Kidney (tissue), 14 donors: ENCODE data around the gene L3MBTL4. TPM values are rescaled to one million over a fixed set of nuclear protein-coding genes. Genes with fewer than 3 reads are reported as not detected.

ENCODE experiments used
- DNase-seq, 5 donors: peaks; one replicate each; pipeline ENCODE4 v3.0.0-alpha.2; 2013 to 2020
- FAIRE-seq: peaks from 2 replicates; lab custom pipeline; 2012; peaks lifted over from hg19 to GRCh38; lab: Jason Lieb, UNC
- H3K27ac ChIP-seq, 2 donors: one replicate each; pipeline ENCODE4 v1.7.0; 2013; ENCODE audit warnings: low read depth in 2 of 2, low read length in 2 of 2, inconsistent platforms in 1 of 2
- H3K27me3 ChIP-seq: one replicate; pipeline ENCODE4 v1.7.1; 2013; ENCODE audit warnings: low read length, inconsistent platforms; ENCODE audit not compliant: control insufficient read depth, insufficient read depth
- H3K36me3 ChIP-seq, 3 donors: one replicate each; pipeline versions ENCODE4 v1.7.0 to v1.7.1; 2013; ENCODE audit warnings: low read length in 3 of 3, control low read depth in 1 of 3, inconsistent platforms in 1 of 3; ENCODE audit not compliant: insufficient read depth in 3 of 3, control insufficient read depth in 2 of 3
- H3K4me1 ChIP-seq, 3 donors: one replicate each; pipeline versions ENCODE4 v1.7.0 to v1.7.1; 2013; ENCODE audit warnings: low read length in 3 of 3, inconsistent platforms in 1 of 3, low read depth in 1 of 3; ENCODE audit not compliant: control insufficient read depth in 2 of 3, insufficient read depth in 2 of 3
- H3K4me3 ChIP-seq, 3 donors: one replicate each; pipeline versions ENCODE4 v1.7.0 to v1.8.1; 2013; ENCODE audit warnings: low read length in 3 of 3, control low read depth in 1 of 3, inconsistent platforms in 1 of 3
- H3K9ac ChIP-seq, 3 donors: one replicate each; pipeline versions ENCODE4 v1.7.0 to v1.7.1; 2013; ENCODE audit warnings: low read length in 3 of 3, control low read depth in 1 of 3, inconsistent platforms in 1 of 3
- H3K9me3 ChIP-seq, 3 donors: one replicate each; pipeline versions ENCODE4 v1.7.0 to v1.7.1; 2013; ENCODE audit warnings: low read length in 3 of 3, control low read depth in 1 of 3, inconsistent platforms in 1 of 3; ENCODE audit not compliant: control insufficient read depth in 2 of 3, insufficient read depth in 1 of 3
- CTCF ChIP-seq: IDR thresholded peaks from 3 replicates; pipeline ENCODE4 v1.5.1; 2012; ENCODE audit warnings: mild to moderate bottlenecking, moderate library complexity, borderline replicate concordance; ENCODE audit not compliant: insufficient read depth; ENCODE audit errors: extremely low read depth
- intact Hi-C: fragments of 100-400 bp; cut with DNase I; formaldehyde crosslinking; loops from one replicate; pipeline ENCODE4 v1.11.1; 2022
- polyA plus RNA-seq: library from polyadenylated mRNA; stranded (reverse); fragments of 350-450 nt; fragmentation: Illumina TruSeq; extraction: RNeasy Lipid Tissue Mini Kit (QIAGEN cat#74804); gene quantifications from one replicate; pipeline ENCODE4 v1.2.3, GENCODE V29; 2014; ENCODE audit warnings: low read depth, low replicate concordance; ENCODE audit not compliant: insufficient read depth
- total RNA-seq: library from RNA; stranded (reverse); fragmentation: NEBNext Ultra II Directional; extraction: Animal tissue kit (Norgen Biotek cat#: 25700); gene quantifications from one replicate; pipeline ENCODE4 v1.2.1, GENCODE V29; 2021
- donor health status: control.
- donor health status: control.
- donor health status: control.
- donor health status: control.
- donor health status: control.
- donor health status: DM: yes; HTN: yes; CAD: no.
- donor health status: Normal renal cell carcinoma (clear cell type).

The L3MBTL4 gene
- total and polyA plus RNA-seq, 2 donors from 2014 or later: 3.9 to 15.2 TPM

- intact Hi-C loops: no loop called here
- Histone ChIP-seq H3K27ac (no peak overlapping the region), H3K27me3 (no peaks in the 10 kb centered on the region), H3K4me1 (no peaks in the 10 kb centered on the region), H3K36me3 (no peaks in the 10 kb centered on the region), H3K4me3 (no peak overlapping the region), H3K9me3 (no peaks in the 10 kb centered on the region), H3K9ac (no peak overlapping the region)
- no peak for TF ChIP-seq CTCF
- no peak for FAIRE-seq
- DNase-seq: no peak
Measured at GRCh38 chr18:6423289-6423688, 8.6 kb upstream of the L3MBTL4 start.

- peak overlapping the region in 2 of 3 donors; percentile 70 to 79 for H3K9ac ChIP-seq
- FAIRE-seq: no peak
- DNase-seq: peak; percentile 69 to 88 (median 71)
- no peak for TF ChIP-seq CTCF
- no peaks in the 10 kb centered on the region for H3K36me3 ChIP-seq
- H3K9me3 ChIP-seq: no peaks in the 10 kb centered on the region
- intact Hi-C loops: no loop called here
- peaks cover 0 to 3% (median 0%) of the 10 kb centered on the region in 3 donors for H3K4me1 ChIP-seq
- peak overlapping the region; percentile 74 to 81 for H3K27ac ChIP-seq
- H3K4me3 ChIP-seq: peak overlapping the region; percentile 43 to 66 (median 60)
- H3K27me3 ChIP-seq: no peaks in the 10 kb centered on the region
Measured at GRCh38 chr18:6414118-6414722, 491 bp downstream of the L3MBTL4 start.

- Histone ChIP-seq H3K9ac (peak overlapping the region in 2 of 3 donors; percentile 21 to 79), H3K36me3 (no peaks in the 10 kb centered on the region), H3K4me1 (peaks cover 0 to 3% (median 0%) of the 10 kb centered on the region in 3 donors), H3K4me3 (peak overlapping the region; percentile 26 to 66 (median 60)), H3K27ac (peak overlapping the region; percentile 74 to 81), H3K27me3 (no peaks in the 10 kb centered on the region), H3K9me3 (no peaks in the 10 kb centered on the region)
- DNase-seq (peak in 2 of 5 donors; percentile 14 to 32), FAIRE-seq (no peak)
- TF ChIP-seq CTCF: no peak
- intact Hi-C loops: no loop called here
Measured at GRCh38 chr18:6413579-6414117, 1.1 kb downstream of the L3MBTL4 start.
